Measurements from ENCODE around the gene OSBPL1A.

The OSBPL1A gene

GRCh38 chr18:24267878-24268277, 129.7 kb downstream of the OSBPL1A start:
- no peak for DNase-seq (ENCODE audit: low read depth)

- no peak for DNase-seq (ENCODE audit: low read depth)
These were observed 131.5 kb downstream of the OSBPL1A start for GRCh38 chr18:24266131-24266530.

- no peak for DNase-seq (ENCODE audit: low read depth)
These were observed 132.0 kb downstream of the OSBPL1A start for GRCh38 chr18:24265502-24266064.

DNA sequence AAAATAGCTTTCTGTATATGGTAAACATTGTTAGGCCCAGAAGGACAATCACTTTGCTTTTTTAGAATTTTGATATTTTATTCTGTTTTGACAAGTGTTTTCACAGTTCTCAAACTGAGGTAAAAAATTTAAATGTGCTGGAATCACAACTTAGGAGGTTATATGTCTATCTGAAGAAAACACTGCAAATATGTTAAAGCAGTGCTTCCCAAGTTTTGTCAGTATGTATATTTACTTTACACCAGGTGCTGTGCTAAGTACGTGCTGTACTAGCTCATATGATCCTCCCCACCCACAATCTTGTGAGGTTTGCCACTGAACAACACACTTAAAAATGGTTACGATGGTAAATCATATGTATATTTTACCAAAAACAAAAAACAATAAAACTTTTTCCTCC, 134.6 kb downstream of the OSBPL1A start:
- no peak for DNase-seq (ENCODE audit: low read depth)

DNA sequence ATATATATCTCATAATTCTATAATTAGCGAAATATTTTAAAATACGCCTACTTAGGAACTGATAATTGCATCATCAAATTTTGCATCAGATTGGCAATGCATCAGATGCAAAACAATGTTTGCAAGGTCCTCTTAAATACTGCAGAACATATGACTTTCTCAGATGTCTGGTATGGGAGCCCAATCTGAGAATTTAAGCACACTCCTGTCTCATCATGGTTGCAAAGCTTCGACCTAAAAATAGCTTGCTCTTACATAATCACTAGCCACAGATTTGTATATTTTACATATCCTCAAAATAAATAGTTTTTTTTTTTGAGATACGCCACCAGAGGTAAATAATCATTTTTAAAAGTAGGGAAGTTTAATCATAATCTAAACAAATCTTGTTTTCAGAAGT, 135.5 kb downstream of the OSBPL1A start:
- DNase-seq (ENCODE audit: low read depth): no peak

- DNase-seq (ENCODE audit: low read depth): no peak
These were observed 137.6 kb downstream of the OSBPL1A start for GRCh38 chr18:24259869-24260641.

DNA sequence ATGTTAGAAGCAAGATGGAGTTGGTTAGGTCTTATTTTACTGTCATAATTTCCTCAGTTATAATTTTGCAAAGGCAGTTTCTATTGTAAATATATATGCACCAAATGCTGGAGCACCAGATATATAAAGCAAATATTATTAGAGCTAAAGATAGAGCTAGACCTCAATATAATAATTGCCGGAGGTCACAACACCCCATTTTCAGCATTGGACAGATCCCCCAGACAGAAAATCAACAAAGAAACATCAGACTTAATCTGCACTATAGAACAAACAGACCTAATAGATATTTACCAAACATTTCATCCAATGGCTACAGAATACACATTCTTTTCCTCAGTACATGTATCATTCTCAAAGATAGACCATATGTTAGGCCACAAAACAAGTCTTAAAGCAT, 143.6 kb downstream of the OSBPL1A start:
- DNase-seq (ENCODE audit: low read depth): no peak

- DNase-seq (ENCODE audit: low read depth): no peak
These were observed 147.9 kb downstream of the OSBPL1A start for GRCh38 chr18:24249716-24250115.

DNA sequence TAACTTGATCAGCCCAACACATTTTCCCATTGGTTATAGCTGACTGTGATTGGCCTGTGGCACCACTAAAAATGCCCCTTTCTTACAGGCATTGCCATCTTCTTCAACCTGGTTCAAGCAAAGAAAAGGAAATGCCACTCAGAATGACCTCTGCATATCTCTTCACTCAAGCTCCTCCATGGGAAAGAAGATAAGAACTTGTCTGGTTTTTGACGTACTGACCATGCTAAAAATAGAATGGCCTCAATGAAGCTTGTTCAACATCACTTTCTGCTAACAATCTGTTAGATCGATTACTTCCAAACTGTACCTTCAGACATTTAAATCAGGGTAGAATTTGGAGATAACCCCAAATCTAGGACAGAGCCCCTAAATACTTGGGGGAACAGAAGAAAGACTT, 149.3 kb downstream of the OSBPL1A start:
- DNase-seq (ENCODE audit: low read depth): no peak

DNA sequence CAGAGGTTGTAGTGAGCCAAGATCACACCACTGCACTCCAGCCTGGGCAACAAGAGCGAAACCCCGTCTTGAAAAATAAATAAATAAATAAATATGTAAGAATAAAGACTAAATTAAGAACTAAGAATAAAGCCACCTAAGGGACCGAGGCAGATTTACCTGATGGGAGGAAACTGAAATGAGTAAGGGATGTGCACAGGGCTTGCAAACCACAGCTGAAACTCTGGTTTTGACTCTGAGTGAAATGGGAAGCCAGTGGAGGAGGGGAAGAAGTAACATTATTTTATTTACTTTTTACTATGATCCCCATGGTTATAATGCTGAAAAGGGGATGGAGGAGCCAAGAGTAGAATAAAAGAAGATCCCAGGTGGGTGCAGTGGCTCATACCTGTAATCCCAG, 151.5 kb downstream of the OSBPL1A start:
- DNase-seq (ENCODE audit: low read depth): no peak

GRCh38 chr18:24244698-24245097, 152.9 kb downstream of the OSBPL1A start:
- no peak for DNase-seq (ENCODE audit: low read depth)

DNA sequence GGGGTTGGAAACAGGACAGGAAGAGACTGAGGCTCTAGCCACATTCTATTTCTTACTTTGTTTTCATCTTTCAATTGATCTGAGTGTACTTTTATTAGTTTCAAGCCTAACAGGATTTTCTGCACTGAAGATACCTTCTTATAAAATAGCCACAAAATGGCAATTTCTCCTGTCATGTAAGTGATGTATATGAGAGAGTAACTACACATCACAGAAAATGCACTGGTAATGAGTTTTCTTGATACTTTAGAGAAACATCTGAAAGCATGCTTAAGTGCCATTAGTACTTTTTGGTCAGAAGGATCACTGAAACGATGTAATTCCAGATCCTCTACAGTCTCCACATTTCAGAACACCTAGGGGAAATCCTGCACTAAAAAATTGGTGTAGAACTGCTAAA, 153.9 kb downstream of the OSBPL1A start:
- DNase-seq (ENCODE audit: low read depth): no peak

- no peak for DNase-seq (ENCODE audit: low read depth)
These were observed 158.3 kb downstream of the OSBPL1A start for GRCh38 chr18:24239341-24239740.

DNA sequence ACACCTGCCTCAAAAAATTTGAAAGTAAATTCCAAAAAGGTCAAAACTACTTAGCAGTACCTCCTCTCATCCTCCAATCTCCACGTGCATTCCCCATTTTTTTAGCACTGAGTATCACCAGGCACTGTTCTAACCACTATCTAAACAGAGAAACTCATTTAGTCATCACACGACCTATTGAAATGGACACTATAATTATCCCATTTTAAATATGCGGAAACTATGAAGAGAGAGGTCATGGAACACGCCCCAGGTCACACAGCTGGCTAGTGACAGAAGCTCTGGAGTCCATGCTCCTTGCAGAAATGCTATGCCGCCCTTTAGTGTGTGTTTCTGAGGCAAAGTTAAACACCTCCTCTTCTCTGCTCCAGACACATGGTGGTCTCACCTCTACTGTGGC, 159.2 kb downstream of the OSBPL1A start:
- no peak for DNase-seq (ENCODE audit: low read depth)

DNA sequence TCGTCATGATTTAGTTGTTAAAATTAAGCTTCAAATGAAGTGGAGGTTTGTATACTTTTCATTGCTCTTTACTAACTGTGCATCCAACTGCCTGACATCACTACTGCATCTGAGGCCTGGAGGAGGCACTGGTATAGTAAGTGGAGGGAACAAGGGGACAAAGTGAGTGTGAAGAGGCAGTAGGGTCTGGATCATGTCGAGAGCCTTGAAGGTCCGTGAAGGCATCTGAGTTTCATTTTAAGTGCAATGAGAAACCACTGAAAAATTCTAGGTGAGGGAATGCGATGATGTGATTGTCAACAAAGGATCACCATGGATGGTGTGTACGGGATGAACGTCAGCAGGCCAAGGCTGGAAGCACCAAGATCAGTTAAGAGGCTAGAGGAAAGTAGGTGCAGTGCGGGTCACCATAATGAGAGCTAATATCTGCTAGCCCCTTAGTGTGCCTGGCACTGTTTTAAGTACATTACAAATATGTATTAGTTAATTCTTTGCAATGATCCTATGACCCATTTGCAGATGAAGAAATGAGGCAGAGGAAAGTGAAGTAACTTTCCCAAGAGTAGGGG, 162.7 kb downstream of the OSBPL1A start:
- DNase-seq (ENCODE audit: low read depth): no peak

- DNase-seq (ENCODE audit: low read depth): no peak
These were observed 163.3 kb downstream of the OSBPL1A start for GRCh38 chr18:24234330-24234729.

- DNase-seq (ENCODE audit: low read depth): no peak
These were observed 164.8 kb downstream of the OSBPL1A start for GRCh38 chr18:24232800-24233199.

- DNase-seq (ENCODE audit: low read depth): no peak
These were observed 165.6 kb downstream of the OSBPL1A start for GRCh38 chr18:24231773-24232735.

DNA sequence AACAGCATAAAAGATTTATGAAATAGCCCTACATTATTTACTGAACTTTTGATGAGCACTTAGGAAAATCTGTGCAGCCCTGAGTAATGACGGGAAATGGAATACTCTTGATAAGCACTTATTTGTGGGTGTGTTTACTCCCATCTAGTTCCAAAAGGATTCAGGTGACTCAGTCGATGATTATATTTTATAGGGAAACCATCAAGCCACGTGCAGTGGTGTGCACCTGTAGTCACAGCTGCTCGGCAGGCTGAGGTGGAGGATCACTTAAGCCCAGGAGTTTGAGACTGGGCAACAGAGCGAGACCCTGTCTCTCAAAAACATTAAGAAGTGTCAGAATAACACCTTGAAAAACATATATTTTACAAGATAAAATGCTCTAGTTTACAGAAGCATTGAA, 166.9 kb downstream of the OSBPL1A start:
- no peak for DNase-seq (ENCODE audit: low read depth)

DNA sequence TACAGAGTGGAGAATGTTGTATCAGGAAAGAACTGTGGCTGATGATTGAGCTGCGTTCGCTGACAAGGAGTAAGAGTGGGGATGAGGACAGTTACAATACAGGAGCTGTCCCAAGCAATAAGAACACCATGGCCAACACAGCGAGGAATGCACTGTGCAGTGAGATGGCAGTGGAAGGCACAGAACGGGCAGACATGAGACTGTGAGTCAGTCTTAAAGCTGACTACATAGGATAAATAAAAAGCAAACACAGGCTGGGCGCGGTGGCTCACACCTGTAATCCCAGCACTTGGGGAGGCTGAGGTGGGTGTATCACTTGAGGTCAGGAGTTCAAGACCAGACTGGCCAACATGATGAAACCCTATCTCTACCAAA, 169.0 kb downstream of the OSBPL1A start:
- DNase-seq (ENCODE audit: low read depth): no peak

DNA sequence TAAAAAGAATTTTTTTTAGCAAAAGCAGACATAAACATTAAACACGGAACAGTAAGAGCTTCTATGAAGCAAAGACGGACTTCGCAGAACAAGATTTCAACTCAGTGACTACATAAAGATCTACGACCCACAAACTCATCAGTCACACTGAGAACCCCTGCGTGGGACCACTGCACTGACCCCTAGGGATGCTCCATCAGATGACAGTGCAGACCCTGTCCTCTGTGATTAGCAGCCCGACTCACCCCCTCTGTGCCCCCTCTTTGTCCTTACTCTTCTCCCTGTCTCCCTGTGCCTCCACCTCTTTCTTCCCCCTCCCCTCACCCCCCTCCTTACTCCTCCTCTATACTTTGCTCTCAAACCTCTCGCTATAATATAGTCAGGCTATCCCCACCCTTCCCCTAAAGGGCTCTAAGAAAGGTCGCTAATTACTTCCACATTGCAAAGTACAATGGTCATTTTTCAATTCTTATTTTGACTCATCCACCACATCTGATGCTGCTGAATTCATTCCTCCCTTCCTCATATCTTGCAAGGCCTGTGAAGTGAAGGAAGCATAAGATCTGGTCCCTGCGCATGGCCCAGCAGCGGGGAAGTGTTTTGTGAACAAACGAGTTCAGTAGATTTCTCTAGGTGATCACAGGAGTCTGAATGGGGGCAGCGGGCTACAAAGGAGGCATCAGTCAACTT, 169.5 kb downstream of the OSBPL1A start:
- DNase-seq (ENCODE audit: low read depth): no peak

DNA sequence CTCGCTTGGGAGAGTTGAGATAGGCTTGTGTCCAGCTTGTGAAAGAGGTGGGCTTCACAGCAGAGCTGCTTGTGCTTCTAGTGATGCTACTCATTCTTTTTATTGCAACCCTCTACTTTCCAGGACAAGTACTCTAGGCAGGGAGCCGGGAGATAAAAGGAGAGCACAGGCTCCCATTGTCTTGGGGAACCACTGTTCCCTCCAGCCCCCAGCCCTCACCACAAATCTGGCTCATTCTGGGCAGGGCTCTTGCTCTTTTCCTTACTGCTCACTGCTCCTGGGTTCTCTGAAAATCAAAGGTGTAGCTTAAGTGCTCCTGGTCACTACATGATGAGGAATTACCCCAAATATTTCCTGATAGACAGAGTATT, 177.3 kb downstream of the OSBPL1A start:
- no peak for DNase-seq (ENCODE audit: low read depth)
